ENCODE data around the gene C17orf100.
"Not testable (repeated sequence)": the region's sequence is repeated elsewhere in the genome, so short reads cannot be mapped to it uniquely, and the experiment has no call there.

Gene C17orf100

GRCh38 chr17:6657633-6658287 is 6.2 kb downstream of the C17orf100 start:
- peak overlapping the region; percentile 55 for H3K27ac Mint-ChIP-seq
- H3K4me3 Mint-ChIP-seq, result peak overlapping the region; percentile 89
- no peaks in the 10 kb centered on the region for H3K9me3 Mint-ChIP-seq
- H3K27me3 Mint-ChIP-seq, result no peaks in the 10 kb centered on the region
- peaks cover 1% of the 10 kb centered on the region for H3K36me3 Mint-ChIP-seq
- H3K4me1 Mint-ChIP-seq, result peaks cover 62% of the 10 kb centered on the region

- H3K27me3 Mint-ChIP-seq, H3K27ac Mint-ChIP-seq, H3K9me3 Mint-ChIP-seq, H3K36me3 Mint-ChIP-seq: not testable (repeated sequence)
- peaks cover 56% of the 10 kb centered on the region for H3K4me1 Mint-ChIP-seq
- H3K4me3 Mint-ChIP-seq, result peak overlapping the region; percentile 89
Observed at GRCh38 chr17:6658411-6658810, 6.8 kb downstream of the C17orf100 start.

- no peaks in the 10 kb centered on the region for H3K9me3 Mint-ChIP-seq
- H3K4me3 Mint-ChIP-seq, result no peak overlapping the region
- H3K36me3 Mint-ChIP-seq, result peaks cover 1% of the 10 kb centered on the region
- H3K27ac Mint-ChIP-seq, result no peak overlapping the region
- H3K4me1 Mint-ChIP-seq, result peaks cover 43% of the 10 kb centered on the region
- no peaks in the 10 kb centered on the region for H3K27me3 Mint-ChIP-seq
Observed at GRCh38 chr17:6660101-6660500, 8.5 kb downstream of the C17orf100 start.

GRCh38 chr17:6660805-6661463 is 9.4 kb downstream of the C17orf100 start:
- Mint-ChIP-seq H3K4me3 (no peak overlapping the region), H3K9me3 (no peaks in the 10 kb centered on the region), H3K4me1 (peaks cover 36% of the 10 kb centered on the region), H3K27me3 (no peaks in the 10 kb centered on the region), H3K27ac (peak overlapping the region; percentile 61), H3K36me3 (peaks cover 1% of the 10 kb centered on the region)

GRCh38 chr17:6661464-6661848 is 9.9 kb downstream of the C17orf100 start:
- peaks cover 1% of the 10 kb centered on the region for H3K36me3 Mint-ChIP-seq
- H3K27me3 Mint-ChIP-seq, result no peaks in the 10 kb centered on the region
- H3K4me1 Mint-ChIP-seq, result peaks cover 33% of the 10 kb centered on the region
- H3K4me3 Mint-ChIP-seq, result no peak overlapping the region
- no peak overlapping the region for H3K27ac Mint-ChIP-seq
- H3K9me3 Mint-ChIP-seq, result no peaks in the 10 kb centered on the region

GRCh38 chr17:6663200-6663599 is 11.6 kb downstream of the C17orf100 start:
- not testable (repeated sequence) for H3K4me3 Mint-ChIP-seq, H3K36me3 Mint-ChIP-seq, H3K9me3 Mint-ChIP-seq, H3K27me3 Mint-ChIP-seq, H3K27ac Mint-ChIP-seq
- H3K4me1 Mint-ChIP-seq, result peaks cover 28% of the 10 kb centered on the region

GRCh38 chr17:6666077-6666521 is 14.5 kb downstream of the C17orf100 start:
- Mint-ChIP-seq H3K4me3 (no peak overlapping the region), H3K27me3 (no peaks in the 10 kb centered on the region), H3K27ac (no peak overlapping the region), H3K36me3 (peaks cover 3% of the 10 kb centered on the region), H3K9me3 (no peaks in the 10 kb centered on the region), H3K4me1 (peaks cover 10% of the 10 kb centered on the region)

- Mint-ChIP-seq H3K4me3 (no peak overlapping the region), H3K9me3 (no peaks in the 10 kb centered on the region), H3K27me3 (no peaks in the 10 kb centered on the region)
Observed at GRCh38 chr17:6666557-6666956, 15.0 kb downstream of the C17orf100 start.

GRCh38 chr17:6667516-6667915 is 16.0 kb downstream of the C17orf100 start:
- peaks cover 5% of the 10 kb centered on the region for H3K4me1 Mint-ChIP-seq
- H3K27ac Mint-ChIP-seq, result no peak overlapping the region
- no peak overlapping the region for H3K4me3 Mint-ChIP-seq
- peaks cover 3% of the 10 kb centered on the region for H3K36me3 Mint-ChIP-seq
- H3K9me3 Mint-ChIP-seq, result no peaks in the 10 kb centered on the region
- no peaks in the 10 kb centered on the region for H3K27me3 Mint-ChIP-seq

More at GRCh38 chr17:6666557-6666956, 15.0 kb downstream of the C17orf100 start:
- Mint-ChIP-seq H3K36me3 (peaks cover 3% of the 10 kb centered on the region), H3K4me1 (peaks cover 5% of the 10 kb centered on the region), H3K27ac (no peak overlapping the region)

GRCh38 chr17:6668219-6668618 is 16.7 kb downstream of the C17orf100 start:
- H3K36me3 Mint-ChIP-seq, result peaks cover 3% of the 10 kb centered on the region
- H3K4me1 Mint-ChIP-seq, result peaks cover 5% of the 10 kb centered on the region
- no peak overlapping the region for H3K27ac Mint-ChIP-seq
- H3K9me3 Mint-ChIP-seq, result no peaks in the 10 kb centered on the region
- H3K4me3 Mint-ChIP-seq, result no peak overlapping the region
- H3K27me3 Mint-ChIP-seq, result no peaks in the 10 kb centered on the region

GRCh38 chr17:6668727-6669425 is 17.3 kb downstream of the C17orf100 start:
- Mint-ChIP-seq H3K27me3 (no peaks in the 10 kb centered on the region), H3K27ac (no peak overlapping the region), H3K4me1 (peaks cover 5% of the 10 kb centered on the region), H3K36me3 (peaks cover 3% of the 10 kb centered on the region), H3K4me3 (no peak overlapping the region), H3K9me3 (no peaks in the 10 kb centered on the region)

GRCh38 chr17:6669479-6670212 is 18.1 kb downstream of the C17orf100 start:
- no peak overlapping the region for H3K4me3 Mint-ChIP-seq
- H3K27me3 Mint-ChIP-seq, result no peaks in the 10 kb centered on the region
- H3K9me3 Mint-ChIP-seq, result no peaks in the 10 kb centered on the region
- H3K4me1 Mint-ChIP-seq, result peaks cover 5% of the 10 kb centered on the region
- peaks cover 3% of the 10 kb centered on the region for H3K36me3 Mint-ChIP-seq
- no peak overlapping the region for H3K27ac Mint-ChIP-seq

GRCh38 chr17:6670571-6670970 is 19.0 kb downstream of the C17orf100 start:
- H3K36me3 Mint-ChIP-seq, result peaks cover 3% of the 10 kb centered on the region
- H3K4me3 Mint-ChIP-seq, result no peak overlapping the region
- H3K4me1 Mint-ChIP-seq, result peaks cover 5% of the 10 kb centered on the region
- no peak overlapping the region for H3K27ac Mint-ChIP-seq
- H3K9me3 Mint-ChIP-seq, result no peaks in the 10 kb centered on the region
- H3K27me3 Mint-ChIP-seq, result no peaks in the 10 kb centered on the region

GRCh38 chr17:6670999-6671398 is 19.4 kb downstream of the C17orf100 start:
- Mint-ChIP-seq H3K4me1 (peaks cover 5% of the 10 kb centered on the region), H3K27ac (no peak overlapping the region), H3K4me3 (no peak overlapping the region), H3K9me3 (no peaks in the 10 kb centered on the region), H3K27me3 (no peaks in the 10 kb centered on the region), H3K36me3 (peaks cover 3% of the 10 kb centered on the region)

- Mint-ChIP-seq H3K27me3 (no peaks in the 10 kb centered on the region), H3K4me3 (no peak overlapping the region), H3K9me3 (no peaks in the 10 kb centered on the region), H3K27ac (no peak overlapping the region), H3K4me1 (peaks cover 5% of the 10 kb centered on the region), H3K36me3 (peaks cover 3% of the 10 kb centered on the region)
Observed at GRCh38 chr17:6671431-6671830, 19.9 kb downstream of the C17orf100 start.

Data from activated naive CD4-positive, alpha-beta T cell treated with anti-CD3 and anti-CD28 coated beads, Interleukin-2, amount 50 U/mL, for 24 hours (primary cell).